Suppressor macrophage (primary cell): ENCODE measurements around the gene COQ5.
"Not testable (repeated sequence)": the region's sequence is repeated elsewhere in the genome, so short reads cannot be mapped to it uniquely, and the experiment has no call there.

ENCODE experiments used
- DNase-seq, 4 experiments: peaks; one replicate each; pipeline ENCODE4 v3.0.0-alpha.2; 2020 to 2022

COQ5 gene

DNA sequence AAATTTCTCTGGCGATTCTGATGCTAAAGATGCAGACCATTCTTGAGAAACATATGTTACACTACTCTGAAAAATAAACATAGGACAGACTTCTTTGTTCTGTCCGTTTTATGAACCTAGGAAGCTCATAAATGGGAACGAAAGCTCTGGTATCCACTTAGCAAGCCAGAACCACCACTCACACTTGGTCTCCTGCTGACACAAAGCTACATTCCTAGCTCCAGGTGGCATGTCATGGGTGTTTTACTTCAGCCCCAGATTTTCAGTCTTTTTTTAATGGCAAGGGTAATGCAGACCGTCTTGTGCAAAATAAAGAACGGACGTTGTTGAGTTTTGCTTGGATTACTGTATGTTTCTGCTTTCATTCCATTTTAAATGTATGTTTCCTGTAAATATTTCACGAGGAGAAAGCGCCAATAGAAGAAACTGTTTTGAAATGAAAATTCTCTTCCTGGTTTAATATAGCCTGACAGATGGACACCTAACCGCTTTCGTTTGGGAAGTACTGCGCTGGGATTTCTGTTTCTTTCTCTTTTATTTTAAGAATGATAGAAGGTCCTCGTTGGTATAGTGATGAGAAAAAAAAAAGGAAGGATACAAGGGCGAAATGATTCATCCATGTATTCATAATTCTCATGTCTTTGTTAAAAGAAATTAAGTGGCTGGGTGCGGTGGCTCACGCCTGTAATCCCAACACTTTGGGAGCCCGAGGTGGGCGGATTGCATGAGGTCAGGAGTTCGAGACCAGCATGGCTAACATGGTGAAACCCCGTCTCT, 871 bp upstream of the COQ5 start:
- DNase-seq: peak; percentile 55 to 76 (median 70)

DNA sequence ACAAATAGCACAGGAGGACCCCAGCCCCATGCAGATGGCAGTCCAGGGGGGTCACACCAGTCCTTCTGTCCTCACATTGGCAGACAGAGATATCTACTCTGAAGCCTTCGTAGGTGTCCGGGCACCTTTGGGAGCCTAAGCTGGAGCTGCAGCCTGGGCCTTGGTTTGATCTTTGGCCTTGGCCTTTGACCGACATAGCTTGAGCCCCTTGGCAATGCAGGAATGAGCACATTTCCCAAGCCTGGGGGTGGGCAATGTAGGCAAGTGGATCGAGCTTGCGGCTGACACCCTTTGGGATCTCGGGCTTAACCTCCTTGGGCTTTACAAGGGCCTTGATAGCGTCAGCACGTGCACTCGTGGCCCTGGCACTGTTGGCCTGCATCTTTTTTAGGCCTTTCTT, 6.4 kb downstream of the COQ5 start:
- DNase-seq: no peak

DNA sequence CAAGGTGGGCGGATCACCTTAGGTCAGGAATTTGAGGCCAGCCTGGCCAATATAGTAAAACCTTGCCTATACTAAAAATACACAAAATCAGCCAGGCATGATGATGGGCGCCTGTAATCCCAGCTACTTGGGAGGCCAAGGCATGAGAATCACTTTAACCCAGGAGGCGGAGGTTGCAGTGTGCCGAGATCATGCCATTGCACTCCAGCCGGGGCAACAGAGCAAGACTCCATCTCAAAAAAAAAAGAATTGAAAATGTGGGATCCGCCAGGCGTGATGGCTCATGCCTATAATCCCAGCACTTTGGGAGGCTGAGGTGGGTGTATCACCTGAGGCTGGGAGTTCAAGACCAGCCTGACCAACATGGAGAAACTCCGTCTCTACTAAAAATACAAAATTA, 9.6 kb downstream of the COQ5 start:
- DNase-seq: not testable (repeated sequence)

DNA sequence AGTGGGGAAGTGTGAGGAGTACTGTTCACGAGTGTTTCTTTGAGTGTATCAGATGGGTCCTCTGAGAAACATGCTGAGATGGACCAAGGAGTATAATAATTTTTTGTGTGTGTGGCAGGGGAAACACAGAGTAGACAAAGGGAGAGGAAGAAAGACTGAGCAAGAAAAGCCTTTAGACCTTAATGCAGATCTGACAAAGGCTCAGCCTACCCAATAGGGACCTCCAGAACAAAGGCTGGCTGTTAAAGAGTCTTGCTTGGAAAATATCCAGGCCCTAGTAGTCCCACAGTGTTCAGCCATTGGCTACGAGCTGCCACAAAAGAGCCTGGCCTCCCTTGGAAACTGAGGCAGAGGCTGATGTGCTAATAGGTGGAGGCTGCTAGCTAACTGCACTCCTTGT, 13.5 kb downstream of the COQ5 start:
- DNase-seq: no peak

DNA sequence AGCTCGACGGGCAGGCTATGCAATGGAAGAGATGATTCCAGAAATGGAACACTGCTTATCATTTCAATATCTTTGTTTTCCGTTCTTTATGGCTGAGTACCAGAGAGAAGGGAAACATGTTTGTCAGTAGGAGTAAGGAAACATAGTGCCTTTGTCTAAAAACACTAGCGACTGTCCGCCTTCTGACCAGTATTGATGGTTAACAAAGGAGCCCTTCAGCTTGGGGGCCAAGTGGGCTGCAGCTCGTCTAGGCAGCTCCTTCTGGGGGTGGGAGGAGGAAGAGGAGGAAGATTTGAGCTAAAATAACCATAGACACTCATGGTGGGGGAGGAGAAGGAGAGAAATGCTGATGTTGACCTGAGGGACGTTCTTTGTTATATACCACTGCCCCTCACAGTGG, 15.0 kb downstream of the COQ5 start:
- DNase-seq: no peak

DNA sequence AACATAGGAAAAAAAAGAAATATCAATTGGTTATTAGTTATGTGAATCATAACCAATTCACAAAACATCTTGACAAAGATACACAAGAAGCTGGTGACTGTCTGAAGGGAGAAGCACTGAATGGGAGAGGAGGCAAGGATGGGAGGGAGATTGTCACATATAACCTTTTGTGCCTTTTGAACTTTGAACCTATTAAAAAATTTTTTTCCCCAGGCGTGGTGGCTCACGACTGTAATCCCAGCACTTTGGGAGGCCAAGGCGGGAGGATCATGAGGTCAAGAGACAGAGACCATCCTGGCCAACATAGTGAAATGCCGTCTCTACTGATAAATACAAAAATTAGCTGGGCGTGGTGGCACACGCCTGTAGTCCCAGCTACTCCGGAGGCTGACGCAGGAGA, 20.4 kb downstream of the COQ5 start:
- no peak for DNase-seq

DNA sequence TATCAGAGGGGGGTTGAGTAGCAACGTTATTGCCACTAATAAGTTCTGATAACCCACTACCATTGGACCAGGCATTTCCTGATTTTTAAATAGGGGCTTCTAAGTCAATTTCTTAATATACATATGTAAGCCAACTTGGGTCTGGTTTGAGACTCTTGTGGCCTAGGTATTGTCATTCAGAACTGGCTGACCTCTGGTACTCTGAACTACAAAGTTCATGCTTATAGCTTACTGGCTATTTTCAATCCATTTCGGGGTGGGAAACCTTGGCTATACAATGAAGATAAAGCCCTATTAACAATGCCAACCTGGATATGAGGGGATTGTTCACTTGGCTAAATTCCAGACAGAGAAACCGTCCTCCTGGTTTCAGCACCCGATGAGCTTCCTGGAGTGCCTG, 24.4 kb downstream of the COQ5 start:
- no peak for DNase-seq

DNA sequence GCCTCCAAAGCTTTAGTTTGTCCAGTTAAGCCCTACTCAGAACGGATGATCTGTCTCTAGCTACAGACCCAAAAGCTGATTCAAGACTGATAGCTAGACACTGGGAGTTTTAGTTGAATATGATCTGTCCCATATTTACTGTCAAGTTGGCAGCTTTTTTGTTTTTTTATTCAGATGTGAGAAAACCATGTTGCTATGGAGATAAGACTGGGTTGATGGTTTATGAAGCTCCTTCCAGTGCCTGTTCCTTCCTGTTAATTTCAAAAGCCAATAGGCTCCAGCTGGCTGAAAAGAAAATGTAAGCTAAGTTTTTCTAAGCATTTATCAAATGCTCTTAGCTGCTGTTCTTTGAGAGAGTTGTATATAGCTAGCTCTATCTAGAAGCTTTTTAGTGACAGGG, 28.4 kb downstream of the COQ5 start:
- no peak for DNase-seq

DNA sequence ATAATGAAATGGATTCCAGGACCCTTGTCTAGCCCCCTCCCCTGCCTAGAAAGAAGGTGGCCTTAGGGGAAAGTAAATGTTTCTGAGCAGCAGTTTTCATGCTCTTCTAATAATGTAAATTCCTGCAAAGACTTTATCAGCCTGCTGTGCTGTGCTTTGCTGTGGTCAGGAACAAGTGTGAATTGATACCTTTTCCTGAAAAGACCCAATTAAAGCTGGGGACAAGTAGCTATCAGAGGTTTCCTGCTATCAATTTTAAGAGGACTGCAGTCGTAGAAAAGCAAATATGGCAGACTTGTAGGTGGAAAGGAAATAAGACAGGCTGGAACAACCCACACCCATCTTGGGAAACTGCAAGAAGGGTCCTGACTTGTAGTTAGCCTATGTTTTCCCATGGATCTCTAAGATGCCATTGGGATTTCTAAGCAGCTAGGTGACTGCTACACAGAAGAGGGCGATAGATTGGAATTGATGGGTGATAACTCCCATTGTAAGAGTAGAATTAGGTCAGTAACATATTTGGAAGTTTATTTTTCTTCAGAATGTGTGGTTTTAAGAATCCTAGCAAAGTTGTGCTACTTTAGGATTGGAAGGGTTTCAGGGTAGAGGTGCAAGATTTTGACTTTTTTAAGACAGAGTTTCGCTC, 30.0 kb downstream of the COQ5 start:
- no peak for DNase-seq

DNA sequence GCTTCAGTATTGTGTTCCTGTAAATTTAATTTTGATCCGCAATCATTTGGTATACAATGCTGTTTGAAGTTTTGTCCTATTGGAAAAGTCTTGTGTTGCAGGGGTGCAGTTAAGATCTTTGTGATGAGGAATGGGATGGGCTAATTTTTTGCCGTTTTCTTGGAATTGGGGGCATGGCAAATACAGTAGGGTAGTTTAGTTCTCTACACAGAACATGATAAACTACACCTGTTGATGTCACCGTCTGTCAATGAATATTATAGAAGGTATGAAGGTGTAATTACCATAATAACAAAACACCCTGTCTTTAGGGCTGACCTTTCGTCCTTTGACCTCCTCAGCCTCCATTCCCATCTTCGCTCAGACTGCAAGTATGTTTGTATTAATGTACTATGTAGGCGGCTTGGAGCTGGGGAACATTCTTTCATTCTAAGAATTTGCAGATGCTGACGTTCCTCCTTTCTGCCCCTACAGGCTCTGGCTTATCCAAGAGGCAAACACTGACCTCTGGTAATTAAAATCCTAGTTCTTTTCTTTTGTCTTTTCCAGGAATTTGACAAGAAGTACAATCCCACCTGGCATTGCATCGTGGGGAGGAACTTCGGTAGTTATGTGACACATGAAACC, 31.3 kb downstream of the COQ5 start:
- no peak for DNase-seq

DNA sequence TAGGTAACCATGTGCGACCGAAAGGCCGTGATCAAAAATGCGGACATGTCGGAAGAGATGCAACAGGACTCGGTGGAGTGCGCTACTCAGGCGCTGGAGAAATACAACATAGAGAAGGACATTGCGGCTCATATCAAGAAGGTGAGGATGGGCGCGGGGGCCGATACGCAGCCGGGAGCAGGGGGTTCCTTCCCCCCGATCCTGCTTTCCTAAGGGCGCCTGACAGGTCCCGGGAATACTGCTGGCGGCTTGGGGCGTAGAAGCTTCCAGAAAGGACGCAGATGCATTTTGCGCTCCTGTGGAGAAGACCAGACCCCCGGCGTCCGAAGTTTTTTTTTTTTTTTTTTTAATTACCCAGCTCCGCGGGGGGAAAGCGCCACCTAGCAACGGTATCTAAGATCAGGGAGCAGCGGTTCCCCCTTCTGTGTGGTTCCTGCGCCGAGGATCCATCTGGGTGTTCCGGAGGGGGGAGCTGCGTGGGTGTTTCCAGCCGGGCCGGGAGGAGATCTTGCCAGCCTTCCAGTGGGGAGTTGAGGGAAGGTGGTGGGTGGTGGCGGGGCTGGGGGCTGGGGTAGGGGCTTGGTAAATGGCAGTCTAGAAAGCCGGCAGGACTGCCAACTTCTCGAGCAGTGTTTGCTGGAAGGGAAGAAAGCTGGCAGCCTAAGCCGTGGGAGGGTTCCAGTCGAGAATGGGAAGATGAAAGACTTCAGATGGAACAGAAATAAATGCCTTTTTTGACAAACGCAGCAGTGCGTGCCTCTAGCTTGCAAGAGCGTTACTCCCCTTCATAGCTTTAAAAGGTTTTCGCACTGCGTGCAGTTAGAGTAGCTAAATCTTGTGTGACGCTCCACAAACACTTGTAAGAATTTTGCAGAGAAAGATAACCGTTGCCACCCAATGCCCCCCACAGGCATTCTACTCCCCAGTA, 32.3 kb downstream of the COQ5 start:
- DNase-seq: peak; percentile 69 to 88 (median 83)

DNA sequence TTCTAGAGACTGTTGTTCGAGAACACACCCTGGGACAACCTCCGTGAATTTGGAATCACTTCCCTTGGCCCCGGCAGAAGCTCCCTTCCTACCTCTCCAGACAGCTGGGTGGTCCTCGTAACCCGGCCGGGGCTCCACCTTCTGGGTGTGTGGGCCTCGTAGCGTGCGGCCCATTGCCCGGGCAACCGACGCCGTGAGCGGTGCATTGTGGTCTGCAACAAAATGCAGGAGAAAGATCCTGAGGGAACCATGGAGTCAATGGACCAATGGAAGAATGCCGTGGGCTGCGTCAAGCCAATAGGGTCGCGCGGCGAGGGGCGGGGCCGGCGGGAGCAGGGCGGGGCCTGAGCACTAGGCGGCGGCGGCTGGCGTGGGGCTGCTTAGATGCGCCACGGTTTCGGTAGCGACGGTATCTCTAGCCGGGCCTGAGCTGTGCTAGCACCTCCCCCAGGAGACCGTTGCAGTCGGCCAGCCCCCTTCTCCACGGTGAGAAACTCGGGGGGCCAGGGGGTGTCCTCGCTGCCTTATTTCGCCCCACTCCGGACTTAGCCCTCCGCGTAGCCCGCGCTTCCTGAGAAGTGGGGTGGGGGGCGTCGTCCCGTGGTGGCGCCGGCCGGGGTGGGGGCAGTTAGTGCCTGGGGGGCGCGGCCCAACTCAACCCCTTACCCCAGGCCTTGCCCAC, 33.1 kb downstream of the COQ5 start, which contains the start of gene DYNLL1:
Gene DYNLL1 (plus strand): TSS at position 383 of the 682 bp plus-strand sequence. CDS start 309 bp downstream, outside the sequence.
- DNase-seq: peak; percentile 97 to 99 (median 98)

DNA sequence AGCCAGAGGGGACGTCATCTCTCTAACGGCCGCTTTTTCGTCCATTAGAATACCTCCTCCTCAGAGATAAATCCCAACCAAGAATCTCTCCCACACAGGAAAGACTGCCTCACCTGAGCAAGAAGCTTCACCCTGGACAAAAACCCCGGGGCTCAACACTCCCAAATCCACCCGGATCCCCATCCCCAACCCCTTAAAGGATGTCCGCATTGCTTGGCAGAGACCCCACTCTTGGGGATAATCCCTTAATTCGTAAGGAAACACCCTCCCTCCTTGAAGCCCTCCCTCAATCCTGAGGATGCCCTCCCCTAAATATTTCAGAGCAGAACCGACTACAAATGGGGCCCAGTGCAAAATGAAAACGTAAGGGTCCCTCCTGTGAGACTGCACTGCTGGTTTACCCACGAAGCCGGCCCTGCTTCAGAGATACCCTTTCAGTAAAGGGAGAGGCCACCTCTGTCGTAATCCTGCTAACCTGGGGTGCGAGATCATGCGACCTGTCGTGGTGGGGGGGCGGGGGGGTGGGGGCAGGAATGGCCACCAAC, 33.7 kb downstream of the COQ5 start:
- DNase-seq: no peak

DNA sequence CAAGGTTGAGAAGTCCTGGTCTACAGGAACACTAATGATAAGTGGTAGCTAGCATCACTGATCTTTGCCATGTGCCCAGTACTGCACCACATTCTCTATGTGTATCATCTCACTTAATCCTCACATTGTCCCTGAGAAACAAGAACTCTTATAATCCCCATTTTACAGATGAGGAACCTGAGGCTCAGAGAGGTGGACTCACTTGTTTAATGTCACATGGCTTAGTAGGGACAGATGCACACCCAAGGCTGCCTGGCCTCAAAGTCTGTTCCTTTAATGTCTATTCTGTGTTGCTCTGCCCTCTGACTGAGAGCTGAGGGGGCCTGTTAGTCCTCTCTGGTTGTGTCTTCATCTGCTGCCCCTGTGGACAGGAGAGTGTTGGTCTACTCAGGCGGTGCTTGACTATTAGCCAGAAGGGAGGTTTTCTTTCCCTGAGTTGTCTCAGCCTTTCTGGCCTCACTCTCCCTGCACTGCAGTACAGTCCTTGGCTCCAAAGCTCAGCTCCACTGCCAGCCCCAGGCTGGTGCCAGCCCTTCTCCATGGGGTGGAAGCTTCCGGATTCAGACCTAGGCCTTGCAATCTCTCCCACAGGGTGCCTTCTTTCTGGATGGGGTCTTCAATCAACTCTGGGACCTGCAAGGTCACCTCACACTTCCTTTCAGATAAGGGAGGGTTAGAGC, 38.0 kb downstream of the COQ5 start:
- no peak for DNase-seq

DNA sequence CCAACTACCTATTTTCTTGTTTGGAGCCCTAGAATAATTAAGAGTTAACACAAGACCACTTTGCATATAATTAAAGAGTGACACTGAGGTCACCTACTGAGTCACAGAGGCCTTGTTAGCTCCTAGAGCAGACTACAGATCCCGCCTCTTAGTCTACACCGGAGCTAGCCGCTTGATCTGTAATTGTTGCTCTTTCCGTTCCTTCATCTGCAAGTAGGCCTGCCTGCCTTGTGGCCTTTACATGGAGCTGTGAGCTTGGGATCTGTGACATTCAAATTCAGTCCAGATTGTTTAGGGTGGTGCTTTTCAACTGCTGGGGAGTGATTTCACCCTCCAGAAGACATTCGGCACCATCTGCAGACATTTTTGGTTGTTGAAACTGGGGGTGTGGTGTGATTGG, 38.6 kb downstream of the COQ5 start:
- DNase-seq: no peak

DNA sequence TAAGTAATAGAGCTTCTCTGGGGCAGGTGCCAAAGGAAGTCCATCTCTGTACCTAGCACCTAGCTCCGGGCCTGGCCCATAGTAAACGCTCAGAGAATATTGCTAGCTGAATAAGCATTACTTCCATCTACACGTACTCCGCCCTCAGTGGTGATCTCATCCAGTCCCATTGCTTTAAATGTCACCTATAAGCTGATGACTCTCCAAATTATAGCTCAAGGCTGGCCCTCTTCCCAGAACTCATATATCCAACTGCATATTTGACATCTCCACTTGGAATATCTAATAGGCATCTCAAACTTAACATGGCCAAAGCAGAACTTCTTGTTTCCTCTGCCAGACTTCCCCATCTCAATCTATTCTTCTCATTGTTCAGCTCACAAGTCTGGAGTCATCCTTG, 39.9 kb downstream of the COQ5 start:
- DNase-seq: peak in 2 of 4 experiments; percentile 13 to 31

DNA sequence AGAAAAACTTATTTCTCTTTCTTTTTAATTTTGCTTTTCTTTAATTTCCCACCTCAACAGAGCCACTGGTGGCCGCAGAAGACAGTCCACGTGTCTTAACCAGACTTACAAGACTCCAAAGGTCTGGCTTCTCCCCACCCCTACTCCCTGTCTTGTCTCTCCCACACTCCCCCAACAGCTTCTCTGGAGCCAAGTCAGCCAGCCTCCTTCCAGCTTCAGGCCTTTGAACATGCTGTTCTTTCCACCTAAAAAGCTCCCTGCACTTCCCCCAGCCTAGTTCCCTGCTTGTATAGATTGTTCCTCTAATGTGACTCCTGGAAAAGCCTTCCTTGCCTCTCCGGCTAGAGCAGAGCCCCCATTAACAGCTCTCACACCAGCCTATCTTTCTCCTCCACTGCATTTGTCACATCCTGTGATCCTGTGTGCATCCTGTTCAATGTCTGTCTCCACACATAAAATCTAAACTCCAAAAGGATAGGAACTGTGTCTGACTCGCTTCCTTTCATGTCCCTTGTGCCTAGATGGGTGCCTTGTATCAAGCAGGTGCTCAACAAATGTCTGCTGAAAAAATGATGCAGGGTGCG, 40.8 kb downstream of the COQ5 start:
- DNase-seq: no peak

DNA sequence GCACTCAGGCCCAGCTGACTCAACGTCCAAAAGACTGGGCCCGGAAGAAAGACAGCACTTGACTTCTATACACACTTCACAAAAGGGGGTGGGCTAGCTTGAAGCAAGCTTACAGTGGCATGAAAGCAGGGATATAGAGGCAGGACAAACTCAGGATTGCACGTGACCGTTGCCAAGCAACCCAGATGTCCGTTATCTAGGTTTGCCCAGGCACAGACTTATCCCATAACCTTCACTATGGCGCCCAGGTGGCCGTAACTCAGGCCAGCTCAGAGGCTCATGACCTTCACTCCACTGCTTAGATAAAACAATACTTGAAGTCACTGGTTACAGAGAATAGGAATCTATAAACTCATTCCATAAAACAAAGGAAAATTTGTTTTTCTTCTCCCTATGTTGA, 41.4 kb downstream of the COQ5 start:
- DNase-seq: not testable (repeated sequence)

DNA sequence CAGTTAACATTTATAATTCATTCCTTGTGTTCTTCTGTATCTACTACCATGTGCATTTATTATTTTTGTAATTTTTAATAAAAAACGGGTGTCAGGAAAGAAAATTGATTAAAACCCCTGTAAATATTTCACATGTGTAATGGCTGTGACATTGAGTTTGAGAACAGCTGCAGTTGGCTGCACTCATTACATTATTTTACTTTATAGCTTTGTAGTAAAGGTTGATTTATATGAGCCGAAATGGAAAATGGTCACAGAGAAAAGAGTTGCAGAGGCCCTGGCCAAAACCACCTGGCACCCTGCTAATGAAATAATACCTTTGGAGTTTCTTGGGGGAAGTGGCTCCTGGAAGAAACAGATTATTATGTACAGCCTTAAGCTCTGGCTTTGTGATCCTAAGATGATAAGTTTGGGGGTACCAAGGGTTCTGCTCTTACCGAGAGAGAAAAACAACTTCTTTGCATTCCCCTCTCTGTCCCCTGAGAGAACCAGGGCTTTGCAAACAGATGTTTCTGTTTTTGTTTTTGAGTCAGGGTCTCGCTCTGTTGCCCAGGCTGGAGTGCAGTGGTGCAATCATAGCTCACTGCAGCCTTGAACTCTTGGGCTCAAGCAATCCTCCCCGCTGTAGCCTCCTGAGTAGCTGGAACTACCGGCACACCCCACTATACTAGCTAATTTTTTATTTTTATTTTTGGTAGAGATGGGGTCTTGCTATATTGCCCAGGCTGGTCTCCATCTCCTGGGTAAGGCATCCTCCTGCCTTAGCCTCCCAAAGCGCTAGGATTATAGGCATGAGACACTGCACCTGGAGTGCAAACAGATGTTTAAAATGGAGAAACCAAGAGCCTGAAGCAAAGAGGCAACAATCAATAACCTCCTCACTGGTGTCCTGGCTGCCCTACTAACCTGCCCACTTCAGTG, 42.7 kb downstream of the COQ5 start:
- no peak for DNase-seq

DNA sequence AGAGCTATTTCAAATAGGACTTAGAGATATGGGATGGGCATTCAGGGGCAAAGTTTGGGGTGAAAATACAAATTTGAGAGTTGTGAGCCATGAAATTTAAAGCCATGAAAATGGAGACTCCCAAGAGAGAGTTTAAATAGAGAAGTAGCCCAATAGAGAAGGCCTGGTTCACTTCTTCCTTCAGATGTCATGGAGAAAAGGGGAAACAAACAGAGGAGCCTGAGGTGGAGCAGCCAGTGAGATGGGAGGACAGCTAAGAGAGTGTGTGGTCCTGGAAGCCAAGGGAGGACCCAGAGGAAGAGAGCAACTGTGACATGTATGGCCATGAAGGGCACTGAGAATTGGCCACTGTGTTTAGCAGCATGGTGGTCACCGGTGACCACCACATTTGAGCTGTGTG, 45.3 kb downstream of the COQ5 start:
- peak in 3 of 4 experiments; percentile 46 to 65 (median 55) for DNase-seq
